NCI-H2107 (cell line): ENCODE data around the gene EEF1G.
"Not testable (repeated sequence)": the region's sequence is repeated elsewhere in the genome, so short reads cannot be mapped to it uniquely, and the experiment has no call there.

Experiments used
- DNase-seq: peaks from one replicate; lab custom pipeline; 2025; lab: John Stamatoyannopoulos, UW

EEF1G gene

GRCh38 chr11:62573592-62574362 is at the start of gene EEF1G:
TSS of gene EEF1G (minus strand) at chr11:62573891. CDS start at chr11:62573842, 49 bp downstream.
- peak; percentile 97 for DNase-seq

- no peak for DNase-seq
Observed at GRCh38 chr11:62622476-62623089, 48.9 kb upstream of the EEF1G start.

GRCh38 chr11:62621567-62622470 is 48.1 kb upstream of the EEF1G start, which contains the start of gene B3GAT3:
TSS of gene B3GAT3 (minus strand) at chr11:62621986. CDS start at chr11:62621947, 39 bp downstream.
- peak; percentile 93 for DNase-seq

- DNase-seq = no peak
Observed at GRCh38 chr11:62621027-62621566, 47.4 kb upstream of the EEF1G start.

- not testable (repeated sequence) for DNase-seq
Observed at GRCh38 chr11:62616957-62617356, 43.3 kb upstream of the EEF1G start.

- DNase-seq = no peak
Observed at GRCh38 chr11:62615521-62615920, 41.8 kb upstream of the EEF1G start.

GRCh38 chr11:62614275-62614674 is 40.6 kb upstream of the EEF1G start:
- DNase-seq = no peak

- DNase-seq = no peak
Observed at GRCh38 chr11:62613291-62613778, 39.6 kb upstream of the EEF1G start.

GRCh38 chr11:62612366-62613290 is 38.9 kb upstream of the EEF1G start, which contains the start of the genes EML3 and ROM1:
TSS of gene EML3 (minus strand) at chr11:62612775. CDS start at chr11:62612457, 318 bp downstream.
TSS of gene ROM1 (plus strand) at chr11:62613257. CDS start at chr11:62613282, 25 bp downstream.
- DNase-seq = peak; percentile 41

GRCh38 chr11:62611705-62612365 is 38.1 kb upstream of the EEF1G start:
- no peak for DNase-seq

GRCh38 chr11:62610814-62611704 is 37.4 kb upstream of the EEF1G start:
- DNase-seq = no peak

- DNase-seq = no peak
Observed at GRCh38 chr11:62610403-62610802, 36.7 kb upstream of the EEF1G start.

GRCh38 chr11:62608776-62609175 is 35.1 kb upstream of the EEF1G start:
- DNase-seq = no peak

GRCh38 chr11:62607714-62608113 is 34.0 kb upstream of the EEF1G start:
- DNase-seq = no peak

- DNase-seq = no peak
Observed at GRCh38 chr11:62605902-62606301, 32.2 kb upstream of the EEF1G start.

GRCh38 chr11:62605467-62605866 is 31.8 kb upstream of the EEF1G start:
- no peak for DNase-seq

- DNase-seq = no peak
Observed at GRCh38 chr11:62604460-62605120, 30.9 kb upstream of the EEF1G start.

- DNase-seq = no peak
Observed at GRCh38 chr11:62603776-62604299, 30.1 kb upstream of the EEF1G start.
